ENCODE data around the gene ATP5ME.
"Not testable (repeated sequence)": the region's sequence is repeated elsewhere in the genome, so short reads cannot be mapped to it uniquely, and the experiment has no call there.

The ATP5ME gene

DNA sequence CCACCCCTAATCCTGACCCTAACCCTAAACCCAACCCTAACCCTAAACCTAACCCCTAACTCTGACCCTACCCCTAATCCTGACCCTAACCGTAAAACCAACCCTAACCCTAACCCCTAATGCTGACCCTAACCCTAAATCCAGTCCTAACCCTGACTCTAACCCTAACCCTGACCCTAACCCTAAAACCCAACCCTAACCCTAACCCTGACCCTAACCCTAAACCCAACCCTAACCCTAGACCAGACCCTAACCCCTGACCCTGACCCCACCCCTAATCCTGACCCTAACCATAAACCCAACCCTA is 30.8 kb upstream of the ATP5ME start:
- DNase-seq = no peak

GRCh38 chr4:704198-704891 is 30.3 kb upstream of the ATP5ME start:
- DNase-seq = no peak

DNA sequence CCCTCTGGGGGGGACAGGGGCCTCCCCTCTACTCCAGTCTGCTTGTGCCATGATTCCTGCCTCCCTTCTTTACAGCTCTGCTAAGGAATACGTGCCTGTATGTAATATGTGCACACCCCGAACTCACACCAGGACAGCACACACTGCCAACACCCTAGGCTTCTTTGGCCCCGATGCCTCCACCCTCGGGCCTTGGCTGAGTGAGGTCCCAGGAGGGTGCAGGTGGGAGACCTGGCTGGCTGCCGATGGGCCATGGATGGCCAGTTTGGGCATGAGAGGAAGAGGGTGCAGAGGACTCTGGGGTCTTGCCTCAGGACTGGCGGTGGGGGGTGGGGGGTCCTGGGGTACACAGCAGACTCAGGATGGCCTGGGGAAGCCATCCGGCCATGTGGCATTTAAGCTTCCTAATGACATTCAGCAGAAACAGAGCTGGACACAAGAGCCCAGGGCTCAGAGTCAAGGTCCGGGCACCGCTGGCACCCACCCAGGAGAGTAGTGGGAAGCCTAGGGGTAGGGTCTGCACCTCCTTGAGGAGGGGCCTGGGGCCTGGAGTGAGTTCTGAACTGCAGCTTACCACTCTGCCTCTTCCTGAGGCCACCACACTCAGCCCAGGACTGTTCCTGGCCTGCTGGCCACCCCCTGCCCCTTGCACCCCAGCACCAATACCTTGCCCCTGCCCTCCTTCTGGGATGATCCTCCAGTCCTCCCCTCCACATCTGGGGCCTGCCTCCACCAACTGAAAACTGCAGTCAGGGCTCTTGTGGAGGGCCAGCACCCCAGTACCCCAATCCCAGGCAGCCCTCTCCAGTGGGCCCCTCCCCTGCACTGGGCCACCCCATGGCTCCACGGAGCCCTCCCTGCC is 29.5 kb upstream of the ATP5ME start:
- no peak for DNase-seq

DNA sequence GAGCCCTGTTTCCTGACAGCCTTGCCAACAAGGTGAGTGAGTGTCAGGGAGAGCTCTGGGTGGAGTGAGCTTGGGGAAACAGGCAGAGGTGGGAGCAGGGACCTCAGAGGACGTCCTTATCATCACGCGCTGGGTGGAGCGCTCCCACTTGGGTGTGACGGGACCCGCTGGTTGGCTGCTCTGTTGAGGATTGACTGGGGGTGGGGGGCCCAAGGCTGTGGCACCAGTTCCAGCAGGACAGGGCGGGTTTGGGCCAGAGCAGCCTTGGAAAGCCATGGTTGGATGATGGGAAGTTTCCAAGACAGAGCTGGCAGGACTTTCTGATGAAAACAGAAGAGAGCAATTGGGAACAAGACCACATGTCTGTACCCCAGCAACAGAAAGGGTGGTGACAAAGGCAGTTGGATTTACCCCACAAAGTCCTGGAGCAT is 28.6 kb upstream of the ATP5ME start:
- no peak for DNase-seq

DNA sequence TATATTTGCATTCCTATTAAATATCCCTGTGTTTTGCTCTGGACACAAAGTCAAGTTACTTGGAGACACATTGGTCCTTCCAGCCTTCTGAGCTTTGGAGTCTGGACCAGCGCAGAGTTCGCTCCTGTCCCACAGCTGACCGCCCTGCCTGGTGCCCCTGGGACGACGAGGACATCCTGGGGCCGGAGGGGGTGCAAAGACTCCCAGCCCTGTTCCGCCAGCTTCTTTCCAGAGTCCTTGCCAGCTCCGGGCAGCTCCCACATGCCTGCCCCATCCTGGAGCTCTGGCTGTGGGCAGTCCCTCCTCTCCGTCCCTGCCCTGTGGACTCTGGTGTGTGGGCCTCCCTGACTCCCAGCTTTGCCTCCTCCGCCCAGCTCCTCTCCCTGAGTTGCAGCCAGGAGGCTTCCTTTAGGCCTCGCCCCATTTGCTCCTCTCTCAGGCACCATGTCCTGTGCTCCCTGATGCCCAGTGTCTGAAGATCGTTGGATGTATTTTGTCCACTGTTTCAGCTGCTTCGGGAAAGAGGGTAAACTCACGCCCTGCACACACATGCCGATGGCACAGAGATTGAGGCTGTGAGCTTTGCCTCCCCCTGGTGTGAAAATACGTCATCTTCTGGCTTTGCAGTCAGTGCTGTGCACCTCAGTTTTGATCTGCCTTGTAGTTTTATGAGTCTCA is 26.6 kb upstream of the ATP5ME start:
- DNase-seq = no peak

GRCh38 chr4:699816-700580 is 25.9 kb upstream of the ATP5ME start:
- no peak for DNase-seq

- DNase-seq = not testable (repeated sequence)
Observed at GRCh38 chr4:694341-694940, 20.4 kb upstream of the ATP5ME start.

GRCh38 chr4:692771-693554 is 18.9 kb upstream of the ATP5ME start:
- no peak for DNase-seq

DNA sequence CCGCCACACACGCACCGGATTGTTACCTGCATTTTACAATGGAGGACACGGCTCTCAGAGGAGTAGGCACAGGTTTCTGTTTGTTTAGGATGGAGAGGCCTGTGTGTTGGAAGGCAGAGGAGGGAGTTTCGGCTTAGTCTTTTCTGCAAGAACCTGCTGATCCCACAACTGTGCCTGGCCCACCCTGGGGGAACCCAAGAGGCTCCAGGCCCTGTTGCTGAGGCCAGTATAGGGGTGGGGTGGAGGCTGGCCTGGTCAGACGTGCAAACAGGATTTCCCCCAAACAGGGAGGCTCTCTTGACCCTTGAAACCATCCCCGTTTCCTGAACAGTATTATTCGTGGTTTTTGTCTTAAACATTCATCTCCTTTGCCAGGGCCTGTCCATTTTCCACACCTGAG is 15.6 kb upstream of the ATP5ME start:
- DNase-seq = no peak

GRCh38 chr4:688854-689681 is 15.0 kb upstream of the ATP5ME start, which contains the start of gene SLC49A3:
TSS of gene SLC49A3 (minus strand) at chr4:689151. CDS start at chr4:689127, 24 bp downstream.
- DNase-seq = no peak

DNA sequence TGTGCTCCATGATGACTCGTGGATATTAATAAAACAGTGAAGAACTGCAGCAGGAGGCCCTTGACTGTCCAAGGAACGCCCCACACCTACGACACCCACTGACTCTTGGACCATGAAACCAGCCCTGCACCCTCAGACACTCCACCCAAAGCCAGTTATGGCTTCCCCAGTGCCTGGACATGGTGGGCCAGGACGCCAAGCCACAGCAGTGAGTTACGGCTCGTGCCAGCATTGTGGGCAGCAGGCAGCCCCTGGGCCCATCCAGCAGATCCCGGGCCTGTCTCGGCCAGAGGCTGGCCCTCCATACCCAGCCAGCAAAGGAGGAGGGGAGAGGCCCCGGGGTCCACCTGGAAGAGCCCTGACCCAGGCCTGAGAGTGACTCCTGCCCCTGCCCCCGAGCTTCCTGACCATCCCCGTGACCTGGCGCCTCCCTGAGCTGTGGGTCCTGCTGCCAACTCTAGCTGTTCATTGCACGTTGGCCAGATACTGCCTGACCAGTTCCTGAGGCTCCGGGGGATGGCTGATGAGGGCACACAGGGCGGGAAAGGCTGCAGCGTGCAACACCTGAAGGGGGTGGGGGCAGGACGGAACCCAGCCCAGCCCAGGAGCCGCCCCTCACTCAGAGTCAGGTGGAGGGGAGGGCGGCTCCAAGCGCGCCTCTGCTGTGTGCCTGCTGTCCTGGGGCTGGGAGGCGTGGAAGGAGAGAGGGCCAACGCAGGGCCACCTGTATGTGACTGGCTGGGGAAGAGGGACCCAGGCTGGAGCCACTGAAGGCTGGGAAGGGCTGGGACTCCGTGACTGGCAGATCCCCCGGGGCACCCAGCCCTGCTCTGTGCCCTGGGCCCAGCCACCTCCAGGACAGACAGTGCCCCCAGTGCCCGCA is 14.1 kb upstream of the ATP5ME start:
- no peak for DNase-seq

DNA sequence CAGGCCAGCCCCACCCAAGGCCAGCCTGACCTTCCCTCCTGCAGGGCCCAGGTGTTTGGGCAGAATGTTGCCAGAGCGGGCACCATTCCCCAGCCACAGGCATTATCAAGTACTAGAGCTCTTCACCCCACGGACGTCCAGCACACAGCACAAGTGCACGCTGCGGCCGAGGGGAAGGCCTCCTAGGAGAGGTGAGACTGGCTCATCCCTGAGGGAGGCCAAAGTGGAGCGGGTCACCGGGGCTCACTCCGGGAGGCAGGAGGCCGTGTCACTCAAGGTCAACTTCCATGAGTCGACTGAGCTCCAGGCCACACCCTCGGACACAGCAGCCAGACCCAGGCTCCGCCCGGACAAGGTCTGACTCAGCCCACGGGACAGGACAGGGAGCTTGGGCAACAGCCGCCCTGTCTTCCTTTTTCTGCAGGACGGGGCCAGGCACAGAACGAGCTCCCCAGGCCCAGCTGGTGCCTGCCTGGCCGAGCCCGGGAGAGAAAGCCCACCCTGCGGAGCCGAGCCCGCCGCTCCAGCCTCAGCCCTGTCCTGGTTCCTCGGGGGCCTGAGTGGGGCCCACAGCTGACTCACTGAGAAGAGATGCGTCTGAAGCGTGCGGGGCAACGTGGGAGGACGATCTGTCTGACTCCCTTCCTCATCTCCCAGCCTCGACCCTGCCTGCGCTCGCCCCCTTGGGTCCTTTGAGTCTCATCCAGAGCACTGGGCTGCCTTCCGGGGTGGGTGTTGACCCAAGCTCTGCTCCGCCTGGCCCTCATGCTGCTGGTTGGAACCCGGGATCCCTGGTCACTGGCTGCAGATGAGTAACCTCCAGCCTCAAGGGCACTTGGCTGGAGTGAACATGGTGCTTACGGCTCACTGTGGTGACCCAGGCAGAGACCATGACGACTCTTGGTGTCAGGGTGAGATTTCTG is 13.2 kb upstream of the ATP5ME start:
- no peak for DNase-seq

DNA sequence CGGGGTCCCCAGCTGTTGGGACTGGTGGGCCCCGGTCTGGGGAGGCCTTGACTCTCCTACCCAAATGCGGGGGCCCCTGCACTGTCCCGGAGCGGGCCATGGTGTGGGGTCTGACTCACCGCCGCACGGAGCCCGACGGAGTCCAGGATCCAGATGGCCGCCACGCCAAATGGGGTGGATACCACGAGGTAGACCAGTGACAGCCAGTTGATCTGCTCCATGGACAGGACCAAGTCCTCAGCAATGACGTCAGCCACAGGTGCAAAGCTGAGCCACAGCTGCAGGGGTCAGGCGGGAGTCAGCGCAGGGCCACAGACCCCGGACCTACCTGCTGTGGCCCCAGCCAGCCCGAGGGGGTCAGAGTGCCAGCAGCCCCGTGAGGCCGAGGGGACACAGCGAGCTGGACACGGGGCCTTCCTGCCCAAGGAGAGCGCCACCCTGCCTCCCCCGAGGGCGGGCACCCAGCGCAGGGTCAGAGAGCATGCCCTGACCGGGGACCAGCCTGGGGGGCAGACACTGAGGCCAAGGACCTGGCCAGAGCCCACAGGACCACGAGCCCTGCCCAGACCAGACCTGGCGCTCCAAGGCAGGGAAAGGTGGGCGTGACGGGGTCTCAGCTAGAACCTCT is 12.5 kb upstream of the ATP5ME start:
- no peak for DNase-seq

DNA sequence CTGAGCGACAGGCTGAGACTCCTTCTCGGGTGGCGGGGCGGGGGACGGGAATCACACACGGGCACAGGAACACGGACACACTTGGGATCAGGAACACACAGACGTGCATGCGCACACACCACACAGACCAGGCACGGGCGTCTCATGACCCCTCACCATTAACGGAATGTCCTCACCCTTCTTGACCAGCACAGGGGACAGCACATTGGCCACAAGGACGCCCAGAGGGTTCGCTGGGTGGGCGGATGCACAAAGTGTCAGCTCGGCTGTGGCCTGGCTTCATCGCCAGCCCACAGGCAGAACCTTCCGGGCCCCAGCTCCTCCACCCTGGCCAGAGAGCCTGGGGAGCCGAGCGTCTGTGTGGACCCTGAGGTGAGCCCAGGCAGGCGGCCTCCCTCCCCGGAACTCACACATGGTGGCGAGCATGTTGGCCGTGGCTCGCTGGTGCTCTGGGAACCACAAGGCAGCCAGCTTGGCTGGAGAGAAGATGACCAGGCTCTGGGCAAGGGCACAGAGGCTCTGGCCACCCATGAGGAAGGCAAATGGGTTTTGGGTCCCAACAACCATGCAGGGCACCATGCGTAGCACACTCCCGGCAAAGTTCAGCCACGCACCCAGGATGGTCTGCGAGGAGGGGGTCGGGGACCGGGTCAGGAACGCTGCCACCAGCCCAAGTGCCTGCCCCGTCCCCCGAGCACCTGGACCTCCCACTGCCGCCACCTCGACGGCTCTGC is 11.8 kb upstream of the ATP5ME start:
- DNase-seq = no peak

DNA sequence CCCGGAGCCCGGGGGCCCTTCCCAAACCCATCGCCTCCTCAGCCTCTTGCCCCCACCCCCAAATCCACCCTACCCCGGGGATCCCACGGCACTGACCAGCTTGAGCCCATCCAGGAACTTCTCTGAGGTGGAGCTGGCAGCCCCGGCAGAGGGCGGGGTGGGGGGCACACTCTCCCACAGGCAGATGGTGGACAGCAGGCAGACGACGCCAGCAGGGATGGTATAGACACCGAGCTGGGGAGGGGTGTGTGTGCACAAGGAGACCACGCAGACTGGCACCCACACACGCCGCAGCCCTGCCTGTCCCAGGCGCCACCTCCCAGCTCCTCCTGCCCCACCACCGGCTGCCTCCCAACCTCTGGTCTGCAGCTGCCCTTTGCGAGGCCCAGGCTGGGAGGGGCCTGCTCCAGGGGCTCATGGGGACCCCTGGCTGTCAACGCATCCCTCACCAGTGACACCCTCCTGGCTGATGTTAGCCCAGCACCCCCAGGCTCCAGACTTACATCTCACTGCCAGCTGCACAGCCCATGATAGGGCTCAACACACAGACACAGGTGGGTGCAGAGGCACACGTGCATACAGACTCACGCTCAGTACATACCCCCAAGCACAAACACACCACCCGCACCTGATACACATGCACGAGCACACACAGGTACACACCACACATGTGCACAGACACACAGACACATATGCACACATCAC is 10.7 kb upstream of the ATP5ME start:
- no peak for DNase-seq

DNA sequence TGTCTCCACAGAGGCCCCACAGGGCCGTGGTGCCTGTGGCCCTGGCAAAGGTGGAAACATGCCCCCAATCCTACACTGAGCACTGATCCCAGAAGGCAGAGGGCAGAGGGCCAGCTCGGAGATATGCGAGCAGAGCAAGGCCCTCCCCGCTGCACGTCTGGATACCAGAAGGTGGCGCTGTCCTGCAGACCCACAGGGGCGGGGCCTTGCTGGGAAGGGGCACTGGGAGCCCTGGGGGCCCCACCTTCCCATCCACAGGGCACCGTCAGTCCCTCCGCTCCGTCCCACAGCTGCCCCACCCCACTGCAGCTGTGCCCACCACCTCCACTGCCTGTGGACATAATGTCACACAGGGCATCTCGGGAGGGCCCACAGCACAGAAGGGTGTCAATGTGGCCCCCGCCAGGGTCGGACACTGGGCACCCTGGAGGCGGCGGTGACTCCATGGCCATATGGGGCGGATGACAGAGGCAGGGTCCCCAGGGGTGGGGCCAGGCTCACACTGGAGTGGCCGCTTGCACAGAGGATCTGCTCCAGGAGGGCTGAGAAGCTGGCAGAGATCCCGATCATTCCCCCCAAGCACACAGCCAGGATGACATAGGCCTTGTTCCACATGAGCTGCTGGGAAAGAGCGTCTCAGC is 10.0 kb upstream of the ATP5ME start:
- peak; percentile 40 for DNase-seq
